ENCODE measurements around the gene FAM32A. TPM values are rescaled to one million over a fixed set of nuclear protein-coding genes. Genes with fewer than 3 reads are reported as not detected.
"Not testable (repeated sequence)": the region's sequence is repeated elsewhere in the genome, so short reads cannot be mapped to it uniquely, and the experiment has no call there.

FAM32A gene
- total RNA-seq, 1 experiment from 2014 or later = 128 TPM

- H3K9me3 ChIP-seq = no peaks in the 10 kb centered on the region
- DNase-seq = no peak
- H3K27me3 ChIP-seq = no peaks in the 10 kb centered on the region
- no peaks in the 10 kb centered on the region for H3K36me3 ChIP-seq
- no peak overlapping the region for H3K4me3 ChIP-seq
Observed at GRCh38 chr19:16159655-16160054, 25.6 kb upstream of the FAM32A start.

GRCh38 chr19:16160445-16160942, 24.7 kb upstream of the FAM32A start:
- Histone ChIP-seq H3K36me3 (no peaks in the 10 kb centered on the region), H3K9me3 (no peaks in the 10 kb centered on the region), H3K4me3 (no peak overlapping the region), H3K27me3 (no peaks in the 10 kb centered on the region)
- DNase-seq = no peak

- Histone ChIP-seq H3K36me3 (no peaks in the 10 kb centered on the region), H3K27me3 (no peaks in the 10 kb centered on the region), H3K4me3 (no peak overlapping the region), H3K9me3 (no peaks in the 10 kb centered on the region)
- DNase-seq = peak; percentile 79
Observed at GRCh38 chr19:16160943-16161560, 24.2 kb upstream of the FAM32A start.

- Histone ChIP-seq H3K9me3 (no peaks in the 10 kb centered on the region), H3K27me3 (no peaks in the 10 kb centered on the region), H3K4me3 (no peak overlapping the region), H3K36me3 (no peaks in the 10 kb centered on the region)
- DNase-seq = peak; percentile 76
Observed at GRCh38 chr19:16161840-16162239, 23.4 kb upstream of the FAM32A start.

- Histone ChIP-seq H3K4me3 (no peak overlapping the region), H3K27me3 (no peaks in the 10 kb centered on the region), H3K36me3 (no peaks in the 10 kb centered on the region), H3K9me3 (peaks cover 5% of the 10 kb centered on the region)
- DNase-seq = no peak
Observed at GRCh38 chr19:16164222-16164890, 20.9 kb upstream of the FAM32A start.

GRCh38 chr19:16166417-16166816, 18.8 kb upstream of the FAM32A start:
- no peak for DNase-seq
- H3K36me3 ChIP-seq = no peaks in the 10 kb centered on the region
- H3K27me3 ChIP-seq = no peaks in the 10 kb centered on the region
- H3K9me3 ChIP-seq = peaks cover 5% of the 10 kb centered on the region
- H3K4me3 ChIP-seq = no peak overlapping the region

- no peaks in the 10 kb centered on the region for H3K36me3 ChIP-seq
- peaks cover 5% of the 10 kb centered on the region for H3K9me3 ChIP-seq
- H3K27me3 ChIP-seq = no peaks in the 10 kb centered on the region
- no peak for DNase-seq
- no peak overlapping the region for H3K4me3 ChIP-seq
Observed at GRCh38 chr19:16167055-16167454, 18.2 kb upstream of the FAM32A start.

- H3K27me3 ChIP-seq = no peaks in the 10 kb centered on the region
- DNase-seq = no peak
- H3K9me3 ChIP-seq = peaks cover 5% of the 10 kb centered on the region
- no peak overlapping the region for H3K4me3 ChIP-seq
- no peaks in the 10 kb centered on the region for H3K36me3 ChIP-seq
Observed at GRCh38 chr19:16168465-16169081, 16.6 kb upstream of the FAM32A start.

GRCh38 chr19:16170134-16170533, 15.1 kb upstream of the FAM32A start:
- no peaks in the 10 kb centered on the region for H3K36me3 ChIP-seq
- H3K4me3 ChIP-seq = no peak overlapping the region
- DNase-seq = no peak
- H3K27me3 ChIP-seq = no peaks in the 10 kb centered on the region
- peaks cover 5% of the 10 kb centered on the region for H3K9me3 ChIP-seq

GRCh38 chr19:16175954-16176353, 9.3 kb upstream of the FAM32A start:
- Histone ChIP-seq H3K4me3 (no peak overlapping the region), H3K9me3 (peaks cover 11% of the 10 kb centered on the region; the same call in 1 of the 2 replicates), H3K27me3 (no peaks in the 10 kb centered on the region), H3K36me3 (no peaks in the 10 kb centered on the region)
- no peak for DNase-seq

- peaks cover 11% of the 10 kb centered on the region; the same call in 1 of the 2 replicates for H3K9me3 ChIP-seq
- DNase-seq, H3K4me3 ChIP-seq, H3K27me3 ChIP-seq, H3K36me3 ChIP-seq: not testable (repeated sequence)
Observed at GRCh38 chr19:16178866-16179265, 6.3 kb upstream of the FAM32A start.

GRCh38 chr19:16180611-16181010, 4.6 kb upstream of the FAM32A start:
- Histone ChIP-seq H3K4me3 (no peak overlapping the region), H3K36me3 (no peaks in the 10 kb centered on the region), H3K9me3 (peaks cover 8% of the 10 kb centered on the region; the same call in 1 of the 2 replicates), H3K27me3 (no peaks in the 10 kb centered on the region)
- peak; percentile 82 for DNase-seq

GRCh38 chr19:16184665-16185122, 516 bp upstream of the FAM32A start:
- no peak for DNase-seq
- Histone ChIP-seq H3K36me3 (peaks cover 26% of the 10 kb centered on the region), H3K27me3 (no peaks in the 10 kb centered on the region), H3K4me3 (peak overlapping the region; percentile 94), H3K9me3 (no peaks in the 10 kb centered on the region)

GRCh38 chr19:16185768-16186123, 536 bp downstream of the FAM32A start:
- no peaks in the 10 kb centered on the region for H3K9me3 ChIP-seq
- H3K27me3 ChIP-seq = no peaks in the 10 kb centered on the region
- H3K4me3 ChIP-seq = peak overlapping the region; percentile 94
- peak; percentile 62 for DNase-seq
- H3K36me3 ChIP-seq = peaks cover 36% of the 10 kb centered on the region

GRCh38 chr19:16188521-16188920, 3.3 kb downstream of the FAM32A start:
- DNase-seq = no peak
- Histone ChIP-seq H3K27me3 (no peaks in the 10 kb centered on the region), H3K4me3 (no peak overlapping the region), H3K36me3 (peaks cover 54% of the 10 kb centered on the region), H3K9me3 (no peaks in the 10 kb centered on the region)

GRCh38 chr19:16190198-16190597, 5.0 kb downstream of the FAM32A start:
- Histone ChIP-seq H3K36me3 (peaks cover 59% of the 10 kb centered on the region), H3K9me3 (no peaks in the 10 kb centered on the region), H3K4me3 (no peak overlapping the region), H3K27me3 (no peaks in the 10 kb centered on the region)
- no peak for DNase-seq

- peaks cover 59% of the 10 kb centered on the region for H3K36me3 ChIP-seq
- no peaks in the 10 kb centered on the region for H3K9me3 ChIP-seq
- no peak for DNase-seq
- no peaks in the 10 kb centered on the region for H3K27me3 ChIP-seq
- no peak overlapping the region for H3K4me3 ChIP-seq
Observed at GRCh38 chr19:16190736-16191135, 5.5 kb downstream of the FAM32A start.

Measured in MG63 (cell line).